Measurements from ENCODE around the gene BAIAP3. TPM values are rescaled to one million over a fixed set of nuclear protein-coding genes. Genes with fewer than 3 reads are reported as not detected.
A peak's percentile ranks its signal among the peaks of the same experiment; 100 is the strongest.

Gene BAIAP3
- polyA plus RNA-seq, 1 experiment = 0.33 TPM

GRCh38 chr16:1341495-1342420 is 8.3 kb downstream of the BAIAP3 start:
- no peak for DNase-seq (ENCODE audit: low read depth)
- H3K4me3 ChIP-seq (ENCODE audit: low read depth, low read length) = no peak overlapping the region
- CTCF ChIA-PET = no interaction called here
- TF ChIP-seq CTCF (IDR thresholded peaks at IDR 0.05; ENCODE audit: insufficient read depth, low read depth, low read length) = no peak
- no peaks in the 10 kb centered on the region for H3K27me3 ChIP-seq (ENCODE audit: control insufficient read depth, insufficient read depth, low read length)
- POLR2A ChIA-PET = no interaction called here
- no peaks in the 10 kb centered on the region for H3K36me3 ChIP-seq (ENCODE audit: control insufficient read depth, insufficient read depth, low read length)

GRCh38 chr16:1342526-1343427 is 9.3 kb downstream of the BAIAP3 start:
- Histone ChIP-seq H3K36me3 (ENCODE audit: control insufficient read depth, insufficient read depth, low read length) (no peaks in the 10 kb centered on the region; the same call in 1 of the 2 replicates), H3K4me3 (ENCODE audit: low read depth, low read length) (no peak overlapping the region), H3K27me3 (ENCODE audit: control insufficient read depth, insufficient read depth, low read length) (no peaks in the 10 kb centered on the region)
- ChIA-PET POLR2A (interaction anchor here (0.6 kb wide), 1 partner anchor 41 kb away, joined by 6 read pairs; no protein-coding TSS in a partner anchor), CTCF (interaction anchor here (0.7 kb wide), 1 partner anchor 530 kb away, joined by 3 read pairs; no protein-coding TSS in a partner anchor)
- no peak for TF ChIP-seq CTCF (IDR thresholded peaks at IDR 0.05; ENCODE audit: insufficient read depth, low read depth, low read length)
- peak; percentile 31 for DNase-seq (ENCODE audit: low read depth)

- TF ChIP-seq CTCF (IDR thresholded peaks at IDR 0.05; ENCODE audit: insufficient read depth, low read depth, low read length) = no peak
- CTCF ChIA-PET = interaction anchor here (0.7 to 1.3 kb wide), 4 partner anchors 21 to 531 kb away, joined by 3 to 4 read pairs (median 4); no protein-coding TSS in a partner anchor
- Histone ChIP-seq H3K36me3 (ENCODE audit: control insufficient read depth, insufficient read depth, low read length) (peaks cover 3% of the 10 kb centered on the region; the same call in 1 of the 2 replicates), H3K4me3 (ENCODE audit: low read depth, low read length) (no peak overlapping the region), H3K27me3 (ENCODE audit: control insufficient read depth, insufficient read depth, low read length) (no peaks in the 10 kb centered on the region)
- POLR2A ChIA-PET = no interaction called here
- no peak for DNase-seq (ENCODE audit: low read depth)
Measured at GRCh38 chr16:1343428-1344242, 10.2 kb downstream of the BAIAP3 start.

GRCh38 chr16:1344499-1344898 is 11.1 kb downstream of the BAIAP3 start:
- no peak for TF ChIP-seq CTCF (IDR thresholded peaks at IDR 0.05; ENCODE audit: insufficient read depth, low read depth, low read length)
- POLR2A ChIA-PET = no interaction called here
- CTCF ChIA-PET = interaction anchor here (0.7 to 1.3 kb wide), 3 partner anchors 20 to 73 kb away, joined by 3 to 4 read pairs (median 4); no protein-coding TSS in a partner anchor

More at GRCh38 chr16:1344499-1344898, 11.1 kb downstream of the BAIAP3 start:
- Histone ChIP-seq H3K27me3 (ENCODE audit: control insufficient read depth, insufficient read depth, low read length) (no peaks in the 10 kb centered on the region), H3K4me3 (ENCODE audit: low read depth, low read length) (no peak overlapping the region), H3K36me3 (ENCODE audit: control insufficient read depth, insufficient read depth, low read length) (peaks cover 8% of the 10 kb centered on the region)
- no peak for DNase-seq (ENCODE audit: low read depth)
